Right lobe of liver (tissue), 6 donors: Measurements from ENCODE around the gene RBBP8. TPM values are rescaled to one million over a fixed set of nuclear protein-coding genes. Genes with fewer than 3 reads are reported as not detected.

ENCODE experiments used
- ATAC-seq, 4 donors: fragments of 200-7000 bp; cut with Tn5 transposase; one replicate each; pipeline ENCODE4 v1.9.1; 2020; ENCODE audit warnings: mild to moderate bottlenecking in 4 of 4, moderate library complexity in 4 of 4
- DNase-seq, 3 donors: peaks; one replicate each; pipeline ENCODE4 v3.0.0-alpha.2; 2020
- H3K27ac ChIP-seq, 3 donors: fragments of 200-600 bp; one replicate each; pipeline ENCODE4 v1.8.0; 2022
- H3K27me3 ChIP-seq, 2 donors: fragments of 200-600 bp; one replicate each; pipeline ENCODE4 v1.8.0; 2022
- H3K36me3 ChIP-seq, 4 donors: fragments of 200-600 bp; sonication (generic) in 1 of 4; one replicate each; pipeline versions ENCODE4 v1.5.1 to v1.8.0; 2017 to 2022; ENCODE audit warnings: control low read depth in 1 of 4
- H3K4me1 ChIP-seq, 4 donors: fragments of 200-600 bp; sonication (generic) in 1 of 4; one replicate each; pipeline versions ENCODE4 v1.5.1 to v1.8.0; 2017 to 2022; ENCODE audit warnings: control low read depth in 1 of 4
- H3K4me3 ChIP-seq, 3 donors: fragments of 200-600 bp; one replicate each; pipeline ENCODE4 v1.8.0; 2022
- H3K9me3 ChIP-seq, 4 donors: fragments of 200-600 bp; sonication (generic) in 1 of 4; one replicate each; pipeline versions ENCODE4 v1.5.1 to v1.8.0; 2017 to 2022; ENCODE audit warnings: control low read depth in 1 of 4
- CTCF ChIP-seq, 4 donors: fragments of 200-600 bp in 3 of 4; fragments of 450-650 bp in 1 of 4; IDR thresholded peaks; one replicate each; pipeline versions ENCODE4 v1.5.1 to v1.8.0; 2016 to 2022; ENCODE audit warnings: antibody characterized with exemption in 4 of 4, mild to moderate bottlenecking in 2 of 4
- POLR2A ChIP-seq: fragments of 450-650 bp; IDR thresholded peaks from one replicate; pipeline ENCODE4 v1.6.1; 2017; ENCODE audit warnings: antibody characterized with exemption, mild to moderate bottlenecking
- WGBS: methylation state at CpG from one replicate; pipeline ENCODE4 v1.1.6; 2018; ENCODE audit warnings: low coverage, low lambda C conversion rate; ENCODE audit not compliant: insufficient coverage; ENCODE audit errors: missing lambda C conversion rate; 5-methylcytosine and 5-hydroxymethylcytosine counted together
- intact Hi-C, 2 donors: fragments of 100-400 bp; cut with DNase I; formaldehyde crosslinking; loops; one replicate each; pipeline versions ENCODE4 v1.11.2 to v1.14.1; 2022
- microRNA counts: library from miRNA; unstranded; fragments of <30 nt; microRNA quantifications from one replicate; lab custom pipeline; 2016
- small RNA-seq, 2 experiments: library from RNA; depleted of rRNA; stranded (forward); fragments of <200 nt; gene quantifications; one replicate each; pipeline ENCODE3, GENCODE V24; 2016
- total RNA-seq, 6 experiments: library from RNA; depleted of rRNA in 2 of 6; stranded (reverse); fragments of >200 nt in 2 of 6; fragmentation: NEBNext Ultra II Directional in 3 of 6; extraction: Animal tissue kit (Norgen Biotek cat#: 25700) in 3 of 6; gene quantifications; one replicate each; pipeline versions ENCODE4 v1.1.0 to v1.2.4, GENCODE V29; 2016 to 2023
- donor health status: DM: no; HTN: yes; CAD: no.
- donor health status: DM: no; HTN: no; CAD: no.
- donor health status: DM: no; HTN: no; CAD: no.
- donor health status: DM: no; HTN: yes; CAD: no.
- donor health status: DM: no; HTN: yes; CAD: no.

The RBBP8 gene
- total RNA-seq, 6 experiments from 2014 or later = 8.3 to 24.9 (median 12.4) TPM

GRCh38 chr18:23071285-23071684 is 138.2 kb downstream of the RBBP8 start:
- H3K27ac ChIP-seq = no peak overlapping the region
- H3K4me1 ChIP-seq = peaks cover 0 to 13% (median 0%) of the 10 kb centered on the region in 4 donors
- H3K9me3 ChIP-seq = no peaks in the 10 kb centered on the region
- WGBS = 45% methylated on average over 5 of the region's 5 CpGs
- H3K27me3 ChIP-seq = no peaks in the 10 kb centered on the region
- no peak overlapping the region for H3K4me3 ChIP-seq
- H3K36me3 ChIP-seq = no peaks in the 10 kb centered on the region
- peak; percentile 59 to 67 (median 62) for ATAC-seq
- intact Hi-C loops = no loop called here
- TF ChIP-seq CTCF (IDR thresholded peaks at IDR 0.05) (no peak), POLR2A (no peak)
- peak in 2 of 3 donors; percentile 41 to 59 for DNase-seq

DNA sequence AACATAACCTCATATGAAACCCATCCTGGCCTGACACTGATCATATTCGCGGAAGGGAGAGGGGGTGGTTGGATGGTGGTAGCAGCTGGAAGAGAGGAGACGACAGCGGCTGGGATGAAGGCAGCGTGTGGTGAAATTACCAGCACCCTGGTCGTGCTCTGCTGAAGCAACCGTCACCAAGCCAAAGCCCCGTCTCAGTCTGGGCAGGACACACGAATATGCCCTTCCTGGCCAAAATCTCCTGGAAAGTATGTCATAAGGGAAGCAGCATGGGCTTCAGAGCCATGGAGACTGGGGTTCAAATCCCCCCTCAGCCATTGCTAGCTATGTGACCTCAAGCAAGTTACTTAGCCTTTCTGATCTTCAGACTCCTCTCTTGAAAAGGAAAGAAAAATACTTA is 139.0 kb downstream of the RBBP8 start:
- TF ChIP-seq POLR2A (no peak), CTCF (IDR thresholded peaks at IDR 0.05) (no peak)
- ATAC-seq (no peak), DNase-seq (no peak)
- no peaks in the 10 kb centered on the region for H3K36me3 ChIP-seq
- no peak overlapping the region for H3K4me3 ChIP-seq
- no peak overlapping the region for H3K27ac ChIP-seq
- intact Hi-C loops = no loop called here
- H3K9me3 ChIP-seq = no peaks in the 10 kb centered on the region
- no peaks in the 10 kb centered on the region for H3K27me3 ChIP-seq
- peaks cover 0 to 5% (median 0%) of the 10 kb centered on the region in 4 donors for H3K4me1 ChIP-seq
- 94% methylated on average over 6 of the region's 9 CpGs for WGBS

DNA sequence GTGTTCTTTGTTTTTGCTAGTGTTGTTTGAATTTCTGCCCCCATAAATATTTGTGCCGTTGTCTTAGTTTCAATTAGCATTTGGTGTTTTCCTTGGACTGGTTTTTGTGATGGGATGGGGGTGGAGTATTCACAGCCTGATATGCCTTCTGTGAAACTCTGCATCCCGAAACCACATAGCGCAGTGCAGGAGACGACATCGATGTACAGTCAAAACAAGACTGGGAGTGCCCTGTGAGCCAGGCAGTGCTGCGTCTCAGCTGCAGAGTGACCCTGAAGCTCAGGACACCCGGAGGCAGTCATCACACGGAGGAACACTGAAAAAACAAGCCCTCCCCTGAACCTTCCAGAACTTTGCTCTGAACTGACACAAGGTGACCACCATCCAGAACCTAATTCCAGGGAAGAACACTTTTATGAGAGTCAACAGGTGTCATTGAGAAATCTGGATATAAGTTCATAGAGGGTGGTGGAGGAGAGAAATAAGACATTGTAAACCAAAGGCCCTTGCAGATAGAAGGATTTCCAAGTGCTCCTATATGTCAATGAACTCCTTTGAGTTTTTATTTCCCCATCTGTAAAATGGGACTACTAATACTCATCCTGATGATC is 141.0 kb downstream of the RBBP8 start:
- Histone ChIP-seq H3K9me3 (no peaks in the 10 kb centered on the region), H3K36me3 (no peaks in the 10 kb centered on the region), H3K27me3 (no peaks in the 10 kb centered on the region), H3K4me1 (no peaks in the 10 kb centered on the region), H3K4me3 (no peak overlapping the region), H3K27ac (no peak overlapping the region)
- intact Hi-C loops = no loop called here
- TF ChIP-seq CTCF (IDR thresholded peaks at IDR 0.05) (no peak), POLR2A (no peak)
- ATAC-seq (no peak), DNase-seq (no peak)
- 71% methylated on average over 8 of the region's 8 CpGs for WGBS

MicroRNAs within 50 kb of the gene (microRNA counts, 767-probe panel; counts per million panel counts)
- 237 counts per million for microRNA hsa-miR-4741 (lab: Ali Mortazavi, UCI)

Small RNA genes within 50 kb of the gene (small RNA-seq; reads per million reads assigned to genes)
- gene RF00019 (0 reads per million in 2 experiments), gene RN7SL745P (0 reads per million in 2 experiments)

Other genes with a start within 250 kb of the RBBP8 start
- gene CABLES1, start 202.2 kb downstream of the RBBP8 start, total RNA-seq = 10 to 100 TPM in 5 of 6 experiments, 1 to 10 TPM in 1; 7.4 to 21.5 (median 11.3) TPM